BE2C (cell line): ENCODE data around the gene MLC1.

ENCODE experiments used
- DNase-seq: peaks from one replicate; pipeline ENCODE4 v3.0.0-alpha.2; 2020
- H3K27me3 ChIP-seq: fragments of 250-450 bp; sonication (Bioruptor Pico); 2 replicates; pipeline ENCODE4 v1.5.1; 2020; ENCODE audit warnings: mild to moderate bottlenecking
- H3K36me3 ChIP-seq: fragments of 250-450 bp; sonication (Bioruptor Pico); 2 replicates; pipeline ENCODE4 v1.5.1; 2020; ENCODE audit warnings: mild to moderate bottlenecking
- H3K4me1 ChIP-seq: fragments of 250-450 bp; sonication (Bioruptor Pico); 2 replicates; pipeline ENCODE4 v1.5.1; 2020
- H3K4me3 ChIP-seq: 2 replicates; pipeline ENCODE4 v1.5.1; 2011; ENCODE audit warnings: low read depth, low read length
- H3K9me3 ChIP-seq: fragments of 250-450 bp; sonication (Bioruptor Pico); 2 replicates; pipeline ENCODE4 v1.5.1; 2020
- CTCF ChIP-seq: IDR thresholded peaks from 2 replicates; pipeline ENCODE4 v1.5.1; 2012; ENCODE audit warnings: mild to moderate bottlenecking, low read depth, low read length

Gene MLC1

DNA sequence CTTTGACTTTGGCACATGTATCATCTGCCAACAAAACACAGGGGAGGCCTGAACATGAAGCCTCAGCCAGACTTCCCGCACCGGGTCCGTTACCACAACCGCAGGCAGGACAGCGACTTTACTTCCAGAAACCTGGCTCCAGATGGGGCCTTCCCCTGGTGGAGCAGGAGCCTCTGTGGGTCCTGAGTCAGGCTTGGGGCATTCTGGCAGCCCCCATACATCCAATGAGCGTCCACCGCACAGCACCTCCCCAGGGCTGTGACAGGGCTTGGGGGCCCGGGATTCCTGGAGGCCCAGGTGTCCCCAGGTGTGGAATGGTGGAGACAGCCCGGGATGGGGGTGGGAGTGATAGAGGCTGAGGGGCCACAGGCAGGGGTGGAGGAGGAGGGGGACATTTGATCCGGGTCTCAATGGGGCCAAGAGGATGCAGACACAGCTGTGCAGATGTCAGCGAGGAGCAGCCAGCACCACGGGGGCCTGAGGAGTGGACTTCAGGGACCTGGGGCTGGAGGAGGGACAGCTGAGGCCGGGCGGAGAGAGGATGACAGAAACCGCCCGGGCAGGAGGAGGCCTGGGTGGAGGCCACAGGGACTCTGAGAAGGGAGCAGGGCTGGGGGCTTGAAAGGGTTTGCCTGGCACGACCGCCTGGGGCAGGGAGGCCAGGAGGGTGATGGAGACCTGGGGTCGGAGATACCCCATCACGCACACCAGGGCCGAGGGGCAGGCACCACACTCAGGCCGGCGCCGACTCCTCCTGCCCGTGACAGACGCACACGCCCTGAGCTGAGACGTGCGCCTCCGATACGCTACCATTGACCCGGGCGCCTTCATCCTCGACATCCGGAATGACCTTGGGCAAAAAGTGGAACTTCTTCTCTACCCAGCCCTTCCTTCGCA lies 35.7 kb downstream of the MLC1 start:
- Histone ChIP-seq H3K4me1 (no peaks in the 10 kb centered on the region), H3K36me3 (no peaks in the 10 kb centered on the region), H3K9me3 (no peaks in the 10 kb centered on the region; the same call in 1 of the 2 replicates), H3K4me3 (no peak overlapping the region), H3K27me3 (no peaks in the 10 kb centered on the region)
- TF ChIP-seq CTCF = no peak
- peak; percentile 5 for DNase-seq

- Histone ChIP-seq H3K27me3 (no peaks in the 10 kb centered on the region), H3K36me3 (no peaks in the 10 kb centered on the region), H3K4me3 (no peak overlapping the region), H3K4me1 (no peaks in the 10 kb centered on the region), H3K9me3 (no peaks in the 10 kb centered on the region; the same call in 1 of the 2 replicates)
- peak; percentile 7 for DNase-seq
- TF ChIP-seq CTCF = no peak
Measured at GRCh38 chr22:50048836-50049235, 36.4 kb downstream of the MLC1 start.

DNA sequence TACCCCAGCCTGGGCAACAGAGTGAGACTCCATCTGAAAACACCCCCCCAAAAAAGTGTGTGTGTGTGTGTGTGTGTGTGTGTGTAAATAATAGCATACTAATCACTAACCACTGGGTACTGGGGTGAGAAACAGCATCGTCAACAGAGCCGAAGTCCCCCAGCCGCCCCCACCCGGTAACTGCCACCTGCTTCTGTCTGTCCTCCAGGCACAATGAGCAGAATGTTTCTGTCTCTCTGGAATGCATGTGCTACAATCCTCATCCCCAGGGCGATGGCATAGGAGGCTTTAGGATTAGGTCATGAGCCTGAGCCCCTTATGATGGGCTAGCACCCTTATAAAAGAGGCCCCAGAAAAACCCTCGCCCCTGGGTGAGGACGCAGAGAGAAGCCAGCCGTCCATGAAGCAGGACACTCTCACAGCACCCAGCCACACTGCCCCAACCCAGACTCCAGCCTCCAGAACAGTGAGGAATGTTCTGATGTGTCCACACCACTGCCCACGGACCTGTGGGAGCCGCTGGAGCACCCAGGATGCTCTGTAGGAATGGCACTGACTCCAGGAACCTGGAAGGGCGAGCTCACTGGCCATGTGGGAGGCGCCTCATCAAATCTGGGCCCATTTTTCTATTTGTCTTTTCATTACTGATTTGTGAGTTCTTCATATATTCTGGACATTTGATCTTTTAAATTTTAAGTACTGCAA lies 37.0 kb downstream of the MLC1 start:
- Histone ChIP-seq H3K4me1 (no peaks in the 10 kb centered on the region), H3K4me3 (no peak overlapping the region), H3K27me3 (no peaks in the 10 kb centered on the region), H3K9me3 (no peaks in the 10 kb centered on the region; the same call in 1 of the 2 replicates), H3K36me3 (no peaks in the 10 kb centered on the region)
- TF ChIP-seq CTCF = no peak
- DNase-seq = no peak

- Histone ChIP-seq H3K36me3 (no peaks in the 10 kb centered on the region), H3K4me1 (no peaks in the 10 kb centered on the region), H3K4me3 (no peak overlapping the region), H3K9me3 (no peaks in the 10 kb centered on the region; the same call in 1 of the 2 replicates), H3K27me3 (no peaks in the 10 kb centered on the region)
- TF ChIP-seq CTCF = no peak
- no peak for DNase-seq
Measured at GRCh38 chr22:50047346-50047745, 37.9 kb downstream of the MLC1 start.

- no peak overlapping the region for H3K4me3 ChIP-seq
- no peaks in the 10 kb centered on the region; the same call in 1 of the 2 replicates for H3K9me3 ChIP-seq
- no peaks in the 10 kb centered on the region for H3K4me1 ChIP-seq
- H3K27me3 ChIP-seq = no peaks in the 10 kb centered on the region
- TF ChIP-seq CTCF = no peak
- no peaks in the 10 kb centered on the region for H3K36me3 ChIP-seq
- DNase-seq = no peak
Measured at GRCh38 chr22:50046481-50047245, 38.6 kb downstream of the MLC1 start.
